ENCODE results near the gene DYNLT4. TPM values are rescaled to one million over a fixed set of nuclear protein-coding genes. Genes with fewer than 3 reads are reported as not detected.
"Not testable (repeated sequence)": the region's sequence is repeated elsewhere in the genome, so short reads cannot be mapped to it uniquely, and the experiment has no call there.

The DYNLT4 gene
- total RNA-seq, 1 donor: not detected

DNA sequence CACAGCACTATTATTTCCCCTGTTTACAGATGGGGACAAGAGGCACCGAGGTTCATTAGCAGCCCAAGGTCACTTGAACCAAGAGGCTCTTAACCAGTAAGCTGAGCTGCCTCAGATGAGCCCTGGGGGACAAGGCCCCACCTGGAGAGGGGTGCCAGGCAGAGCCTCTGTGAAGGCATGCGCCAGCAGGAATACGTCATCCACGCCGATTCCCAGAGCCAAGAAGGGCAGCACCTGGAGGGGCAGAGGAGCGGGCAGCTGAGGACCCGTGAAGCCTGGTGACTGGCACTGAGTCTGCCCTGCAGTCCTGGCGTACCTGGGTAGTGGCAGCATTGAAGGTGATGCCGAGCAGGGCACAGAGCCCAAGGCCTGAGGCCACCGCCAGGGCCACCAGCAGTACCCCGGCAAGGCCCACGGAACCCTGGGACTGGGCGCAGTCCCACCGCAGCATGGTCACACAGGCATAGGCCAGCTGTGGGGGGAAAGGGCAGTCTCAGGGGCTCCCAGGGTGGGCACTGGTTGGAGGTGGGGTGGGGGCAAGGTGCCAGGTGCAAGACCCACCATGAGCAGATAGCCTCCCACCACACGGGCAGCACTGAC, 21.8 kb upstream of the DYNLT4 start:
- H3K4me3 ChIP-seq (ENCODE audit: low read depth, low read length): no peak overlapping the region
- DNase-seq (ENCODE audit: low read depth): no peak
- no peak for TF ChIP-seq CTCF (IDR thresholded peaks at IDR 0.05; ENCODE audit: insufficient read depth, low read depth, low read length)

DNA sequence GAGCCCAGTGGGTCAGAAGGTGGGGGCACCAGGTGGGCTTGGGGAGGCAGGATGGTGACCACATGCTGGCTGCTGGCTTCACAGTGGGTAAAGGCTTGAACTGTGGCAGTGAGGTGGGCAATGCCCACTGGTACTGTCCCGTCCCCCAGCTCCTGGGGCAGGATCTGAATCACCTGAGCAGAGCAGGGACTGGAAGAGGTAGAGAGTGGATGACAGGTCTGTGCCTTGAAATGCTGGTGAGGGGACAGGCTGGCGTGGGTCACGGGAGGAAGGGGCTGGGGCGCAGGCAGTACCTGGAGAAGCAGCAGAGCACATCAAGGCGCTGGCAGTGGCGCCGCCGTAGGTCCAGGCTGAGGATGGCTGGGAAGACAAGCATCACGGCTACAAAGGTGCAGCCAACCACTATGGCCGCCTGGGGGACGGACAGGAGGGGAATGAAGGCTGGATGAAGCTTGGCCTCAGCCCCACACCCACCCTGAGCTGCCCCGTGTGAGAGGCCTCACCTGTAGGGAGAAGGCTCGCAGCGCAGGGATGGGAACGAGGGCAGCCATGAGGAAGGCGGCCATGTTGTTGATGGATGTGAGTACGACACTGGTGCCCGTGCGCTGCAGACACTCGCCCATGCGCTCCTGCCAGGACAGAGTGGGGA, 21.0 kb upstream of the DYNLT4 start:
- H3K4me3 ChIP-seq (ENCODE audit: low read depth, low read length): no peak overlapping the region
- DNase-seq (ENCODE audit: low read depth): no peak
- no peak for TF ChIP-seq CTCF (IDR thresholded peaks at IDR 0.05; ENCODE audit: insufficient read depth, low read depth, low read length)

DNA sequence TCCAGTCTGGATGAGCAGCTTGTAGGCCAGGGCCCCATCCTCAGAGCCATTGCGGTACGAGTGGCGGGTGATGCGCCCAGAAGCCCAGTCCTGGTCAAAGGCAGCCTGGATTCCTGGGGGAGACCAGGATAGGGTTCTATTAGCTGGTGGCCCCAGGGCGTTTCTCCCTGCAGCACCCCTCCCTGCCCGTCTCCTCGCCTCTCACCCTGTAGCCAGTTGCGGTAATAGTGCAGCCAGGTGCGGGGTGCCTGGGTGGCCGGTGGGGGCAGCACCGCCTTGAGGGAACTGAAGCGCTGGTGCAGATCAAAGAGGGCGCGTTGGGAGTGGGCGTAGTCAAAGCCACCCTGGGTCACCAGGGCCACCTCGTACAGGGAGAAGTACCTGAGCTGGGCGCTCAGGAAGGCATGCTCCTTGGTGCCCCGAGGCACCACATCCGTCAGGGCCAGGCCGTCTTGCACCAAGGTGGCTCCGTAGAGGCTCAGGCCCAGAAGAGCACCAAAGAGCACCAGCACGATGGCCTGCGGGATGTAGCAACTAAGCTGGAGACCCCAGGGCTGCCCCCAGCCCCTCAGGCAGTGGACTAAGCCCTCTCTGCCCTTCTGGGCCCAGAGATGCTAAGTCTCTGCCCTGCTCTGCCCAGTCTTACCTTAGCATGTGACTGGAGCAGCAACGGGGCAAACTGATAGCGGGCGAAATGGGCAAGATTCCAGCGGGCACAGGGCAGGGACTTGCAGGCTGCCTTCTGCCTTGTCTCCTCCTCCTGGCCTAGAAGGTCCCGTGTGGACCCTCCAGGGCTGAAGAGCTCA, 20.2 kb upstream of the DYNLT4 start:
- no peak for TF ChIP-seq CTCF (IDR thresholded peaks at IDR 0.05; ENCODE audit: insufficient read depth, low read depth, low read length)
- no peak for DNase-seq (ENCODE audit: low read depth)
- H3K4me3 ChIP-seq (ENCODE audit: low read depth, low read length): no peak overlapping the region

- no peak for TF ChIP-seq CTCF (IDR thresholded peaks at IDR 0.05; ENCODE audit: insufficient read depth, low read depth, low read length)
- H3K4me3 ChIP-seq (ENCODE audit: low read depth, low read length): no peak overlapping the region
- DNase-seq (ENCODE audit: low read depth): no peak
Measured at GRCh38 chr1:44826375-44827196, 19.4 kb upstream of the DYNLT4 start.

DNA sequence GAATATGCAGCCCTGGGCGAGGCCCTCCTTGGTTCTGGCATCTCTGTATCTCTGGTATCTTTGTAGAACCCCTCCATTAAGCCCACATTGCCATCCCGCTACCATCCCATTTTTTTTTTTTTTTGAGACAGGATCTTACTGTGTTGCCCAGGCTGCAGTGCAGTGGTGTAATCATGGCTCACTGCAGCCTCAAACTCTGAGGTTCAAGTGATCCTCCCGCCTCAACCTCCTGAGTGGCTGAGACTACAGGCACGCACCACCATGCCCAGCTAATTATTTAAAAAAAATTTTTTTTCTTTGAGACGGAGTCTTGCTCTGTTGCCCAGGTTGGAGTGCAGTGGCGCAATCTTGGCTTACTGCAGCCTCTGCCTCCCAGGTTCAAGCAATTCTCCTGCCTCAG, 17.2 kb upstream of the DYNLT4 start:
- not testable (repeated sequence) for H3K4me3 ChIP-seq (ENCODE audit: low read depth, low read length); DNase-seq (ENCODE audit: low read depth)

- no peak for TF ChIP-seq CTCF (IDR thresholded peaks at IDR 0.05; ENCODE audit: insufficient read depth, low read depth, low read length)
Measured at GRCh38 chr1:44822981-44823451, 15.9 kb upstream of the DYNLT4 start.

More at GRCh38 chr1:44822981-44823451, 15.9 kb upstream of the DYNLT4 start:
- H3K4me3 ChIP-seq (ENCODE audit: low read depth, low read length): no peak overlapping the region
- DNase-seq (ENCODE audit: low read depth): no peak

Data from fibroblast of villous mesenchyme (primary cell).